ENCODE measurements around the gene ZNF366. TPM values are rescaled to one million over a fixed set of nuclear protein-coding genes. Genes with fewer than 3 reads are reported as not detected.
"Not testable (repeated sequence)": the region's sequence is repeated elsewhere in the genome, so short reads cannot be mapped to it uniquely, and the experiment has no call there.

The ZNF366 gene
- polyA plus RNA-seq, 4 donors: 1.5 to 2.4 (median 2.1) TPM; not detected in 1

DNA sequence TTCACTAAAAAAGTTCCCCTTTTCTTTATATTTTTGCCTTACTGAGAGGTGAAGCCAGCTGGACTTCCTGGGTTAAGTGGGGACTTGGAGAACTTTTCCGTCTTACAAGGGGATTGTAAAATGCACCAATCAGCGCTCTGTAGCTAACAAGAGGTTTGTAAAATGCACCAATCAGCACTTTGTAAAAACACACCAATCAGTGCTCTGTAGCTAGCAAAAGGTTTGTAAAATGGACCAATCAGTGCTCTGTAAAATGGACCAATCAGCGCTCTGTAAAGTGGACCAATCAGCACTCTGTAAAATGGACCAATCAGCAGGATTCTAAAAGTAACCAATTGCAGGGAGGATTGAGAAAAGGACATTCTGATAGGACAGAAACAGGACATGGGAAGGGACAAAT lies 102.4 kb downstream of the ZNF366 start:
- not testable (repeated sequence) for FAIRE-seq; H3K4me1 ChIP-seq (ENCODE audit: control insufficient read depth in 3 of 3, insufficient read depth in 2 of 3, low read depth in 1 of 3, low read length in 2 of 3); DNase-seq; H3K27ac ChIP-seq (ENCODE audit: low read depth in 1 of 3, low read length in 2 of 3); H3K4me3 ChIP-seq (ENCODE audit: low read depth in 1 of 3, low read length in 3 of 3); H3K36me3 ChIP-seq (ENCODE audit: control insufficient read depth in 3 of 3, insufficient read depth in 2 of 3, low read depth in 1 of 3, low read length in 3 of 3); H3K27me3 ChIP-seq (ENCODE audit: control insufficient read depth in 3 of 3, insufficient read depth in 3 of 3, low read length in 3 of 3)
- H3K9me3 ChIP-seq (ENCODE audit: control insufficient read depth in 2 of 2, insufficient read depth in 1 of 2, low read depth in 1 of 2, low read length in 1 of 2): peaks cover 0 to 22% of the 10 kb centered on the region in 2 donors
- WGBS, 3 donors: 79 to 90% (median 89%) methylated on average over 3 of the region's 3 CpGs

- peak overlapping the region in 1 of 3 donors; percentile 42 for H3K27ac ChIP-seq (ENCODE audit: low read depth in 1 of 3, low read length in 2 of 3)
- WGBS, 3 donors: 57 to 77% (median 68%) methylated on average over 4 of the region's 4 CpGs
- no peak for FAIRE-seq
- H3K27me3 ChIP-seq (ENCODE audit: control insufficient read depth in 3 of 3, insufficient read depth in 3 of 3, low read length in 3 of 3): peaks cover 0 to 2% (median 0%) of the 10 kb centered on the region in 3 donors
- peaks cover 0 to 22% of the 10 kb centered on the region in 2 donors for H3K9me3 ChIP-seq (ENCODE audit: control insufficient read depth in 2 of 2, insufficient read depth in 1 of 2, low read depth in 1 of 2, low read length in 1 of 2)
- peak in 1 of 2 donors; percentile 8 for DNase-seq
- H3K4me1 ChIP-seq (ENCODE audit: control insufficient read depth in 3 of 3, insufficient read depth in 2 of 3, low read depth in 1 of 3, low read length in 2 of 3): no peaks in the 10 kb centered on the region
- H3K36me3 ChIP-seq (ENCODE audit: control insufficient read depth in 3 of 3, insufficient read depth in 2 of 3, low read depth in 1 of 3, low read length in 3 of 3): no peaks in the 10 kb centered on the region
- no peak overlapping the region for H3K4me3 ChIP-seq (ENCODE audit: low read depth in 1 of 3, low read length in 3 of 3)
Measured at GRCh38 chr5:72402959-72403628, 104.1 kb downstream of the ZNF366 start.

GRCh38 chr5:72402381-72402890 lies 104.8 kb downstream of the ZNF366 start:
- WGBS, 3 donors: 55 to 81% (median 71%) methylated on average over 2 of the region's 2 CpGs
- H3K9me3 ChIP-seq (ENCODE audit: control insufficient read depth in 2 of 2, insufficient read depth in 1 of 2, low read depth in 1 of 2, low read length in 1 of 2): peaks cover 0 to 22% of the 10 kb centered on the region in 2 donors
- H3K27me3 ChIP-seq (ENCODE audit: control insufficient read depth in 3 of 3, insufficient read depth in 3 of 3, low read length in 3 of 3): peaks cover 0 to 2% (median 0%) of the 10 kb centered on the region in 3 donors
- no peak overlapping the region for H3K4me3 ChIP-seq (ENCODE audit: low read depth in 1 of 3, low read length in 3 of 3)
- H3K4me1 ChIP-seq (ENCODE audit: control insufficient read depth in 3 of 3, insufficient read depth in 2 of 3, low read depth in 1 of 3, low read length in 2 of 3): no peaks in the 10 kb centered on the region
- no peak for FAIRE-seq
- no peaks in the 10 kb centered on the region for H3K36me3 ChIP-seq (ENCODE audit: control insufficient read depth in 3 of 3, insufficient read depth in 2 of 3, low read depth in 1 of 3, low read length in 3 of 3)
- peak overlapping the region in 1 of 3 donors; percentile 32 for H3K27ac ChIP-seq (ENCODE audit: low read depth in 1 of 3, low read length in 2 of 3)
- DNase-seq: no peak

DNA sequence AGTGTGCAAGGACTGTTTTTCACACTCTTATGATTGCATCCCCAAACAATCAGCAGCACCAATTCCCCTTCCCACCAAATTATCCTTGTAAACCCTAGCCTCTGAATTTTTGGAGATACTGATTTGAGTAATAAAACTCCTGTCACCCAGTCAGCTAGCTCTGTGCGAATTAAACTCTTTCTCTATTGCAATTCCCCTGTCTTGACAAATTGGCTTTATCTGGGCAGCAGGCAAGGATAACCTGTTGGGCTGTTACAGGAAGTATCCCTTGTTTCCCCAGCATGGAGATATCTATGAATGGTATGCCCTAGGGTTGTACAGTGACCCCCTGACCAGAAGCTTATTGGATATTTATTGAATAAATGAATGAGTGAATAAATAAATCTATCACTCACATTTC lies 106.3 kb downstream of the ZNF366 start:
- H3K4me1 ChIP-seq (ENCODE audit: control insufficient read depth in 3 of 3, insufficient read depth in 2 of 3, low read depth in 1 of 3, low read length in 2 of 3): no peaks in the 10 kb centered on the region
- H3K9me3 ChIP-seq (ENCODE audit: control insufficient read depth in 2 of 2, insufficient read depth in 1 of 2, low read depth in 1 of 2, low read length in 1 of 2): peaks cover 0 to 22% of the 10 kb centered on the region in 2 donors
- FAIRE-seq (no peak), DNase-seq (no peak)
- H3K36me3 ChIP-seq (ENCODE audit: control insufficient read depth in 3 of 3, insufficient read depth in 2 of 3, low read depth in 1 of 3, low read length in 3 of 3): no peaks in the 10 kb centered on the region
- no peak overlapping the region for H3K4me3 ChIP-seq (ENCODE audit: low read depth in 1 of 3, low read length in 3 of 3)
- no peak overlapping the region for H3K27ac ChIP-seq (ENCODE audit: low read depth in 1 of 3, low read length in 2 of 3)
- H3K27me3 ChIP-seq (ENCODE audit: control insufficient read depth in 3 of 3, insufficient read depth in 3 of 3, low read length in 3 of 3): peaks cover 0 to 2% (median 0%) of the 10 kb centered on the region in 3 donors
- 62 to 100% (median 94%) methylated on average over 1 of the region's 1 CpG for WGBS, 3 donors

GRCh38 chr5:72397836-72398235 lies 109.4 kb downstream of the ZNF366 start:
- DNase-seq: no peak
- WGBS, 3 donors: 62 to 72% (median 64%) methylated on average over 6 of the region's 6 CpGs
- no peak for FAIRE-seq
- Histone ChIP-seq H3K27ac (ENCODE audit: low read depth in 1 of 3, low read length in 2 of 3) (no peak overlapping the region), H3K27me3 (ENCODE audit: control insufficient read depth in 3 of 3, insufficient read depth in 3 of 3, low read length in 3 of 3) (peaks cover 0 to 2% (median 0%) of the 10 kb centered on the region in 3 donors), H3K4me1 (ENCODE audit: control insufficient read depth in 3 of 3, insufficient read depth in 2 of 3, low read depth in 1 of 3, low read length in 2 of 3) (no peaks in the 10 kb centered on the region), H3K9me3 (ENCODE audit: control insufficient read depth in 2 of 2, insufficient read depth in 1 of 2, low read depth in 1 of 2, low read length in 1 of 2) (peaks cover 0 to 18% of the 10 kb centered on the region in 2 donors), H3K36me3 (ENCODE audit: control insufficient read depth in 3 of 3, insufficient read depth in 2 of 3, low read depth in 1 of 3, low read length in 3 of 3) (no peaks in the 10 kb centered on the region), H3K4me3 (ENCODE audit: low read depth in 1 of 3, low read length in 3 of 3) (no peak overlapping the region)

GRCh38 chr5:72394688-72395087 lies 112.5 kb downstream of the ZNF366 start:
- WGBS, 3 donors: 23 to 34% (median 26%) methylated on average over 2 of the region's 2 CpGs
- Histone ChIP-seq H3K27ac (ENCODE audit: low read depth in 1 of 3, low read length in 2 of 3) (no peak overlapping the region), H3K4me3 (ENCODE audit: low read depth in 1 of 3, low read length in 3 of 3) (no peak overlapping the region), H3K9me3 (ENCODE audit: control insufficient read depth in 2 of 2, insufficient read depth in 1 of 2, low read depth in 1 of 2, low read length in 1 of 2) (no peaks in the 10 kb centered on the region), H3K27me3 (ENCODE audit: control insufficient read depth in 3 of 3, insufficient read depth in 3 of 3, low read length in 3 of 3) (peaks cover 0 to 2% (median 0%) of the 10 kb centered on the region in 3 donors), H3K36me3 (ENCODE audit: control insufficient read depth in 3 of 3, insufficient read depth in 2 of 3, low read depth in 1 of 3, low read length in 3 of 3) (no peaks in the 10 kb centered on the region), H3K4me1 (ENCODE audit: control insufficient read depth in 3 of 3, insufficient read depth in 2 of 3, low read depth in 1 of 3, low read length in 2 of 3) (no peaks in the 10 kb centered on the region)
- peak; percentile 6 for DNase-seq
- no peak for FAIRE-seq

GRCh38 chr5:72393052-72393451 lies 114.2 kb downstream of the ZNF366 start:
- Histone ChIP-seq H3K27ac (ENCODE audit: low read depth in 1 of 3, low read length in 2 of 3) (no peak overlapping the region), H3K27me3 (ENCODE audit: control insufficient read depth in 3 of 3, insufficient read depth in 3 of 3, low read length in 3 of 3) (no peaks in the 10 kb centered on the region), H3K36me3 (ENCODE audit: control insufficient read depth in 3 of 3, insufficient read depth in 2 of 3, low read depth in 1 of 3, low read length in 3 of 3) (no peaks in the 10 kb centered on the region), H3K9me3 (ENCODE audit: control insufficient read depth in 2 of 2, insufficient read depth in 1 of 2, low read depth in 1 of 2, low read length in 1 of 2) (no peaks in the 10 kb centered on the region), H3K4me3 (ENCODE audit: low read depth in 1 of 3, low read length in 3 of 3) (no peak overlapping the region), H3K4me1 (ENCODE audit: control insufficient read depth in 3 of 3, insufficient read depth in 2 of 3, low read depth in 1 of 3, low read length in 2 of 3) (no peaks in the 10 kb centered on the region)
- FAIRE-seq (no peak), DNase-seq (no peak)
